Endothelial cell of umbilical vein (primary cell): Measurements from ENCODE around the gene CRACR2B. TPM values are rescaled to one million over a fixed set of nuclear protein-coding genes. Genes with fewer than 3 reads are reported as not detected.

Experiments used
- BruUV-seq: library from RNA; stranded (reverse); fragments of 400-500 nt; replicated peaks from 2 replicates; lab custom pipeline; 2021; lab: Mats Ljungman, UMichigan
- CTCF ChIA-PET: fragments of 300-600, 350-600 bp; sonication (Branson Sonifier 250); formaldehyde crosslinking; loops from one replicate; lab custom pipeline; 2021; ENCODE audit warnings: antibody characterized with exemption, inconsistent platforms; lab: Charles Lee
- POLR2A ChIA-PET: fragments of 300-600, 350-600 bp; sonication (Branson Sonifier 250); formaldehyde crosslinking; loops from one replicate; lab custom pipeline; 2021; ENCODE audit warnings: antibody characterized with exemption, inconsistent platforms; lab: Charles Lee
- DNase-seq: peaks from one replicate; pipeline ENCODE4 v3.0.0-alpha.2; 2011; ENCODE audit warnings: low read depth, low spot score
- FAIRE-seq: peaks from 2 replicates; lab custom pipeline; 2011; peaks lifted over from hg19 to GRCh38; lab: Jason Lieb, UNC
- H2AFZ ChIP-seq: 2 replicates; pipeline ENCODE4 v1.6.0; 2012; ENCODE audit warnings: low read depth, low read length, control low read depth, inconsistent platforms
- H3K27ac ChIP-seq: 2 replicates; pipeline ENCODE4 v1.5.1; 2011; ENCODE audit warnings: low read depth, mild to moderate bottlenecking, control low read depth, low read length, moderate library complexity; ENCODE audit not compliant: insufficient read depth
- H3K27me3 ChIP-seq, 2 experiments: 2 replicates each; pipeline versions ENCODE4 v1.6.0 to v1.6.1; 2011; ENCODE audit warnings: low read length in 2 of 2, mixed read lengths in 1 of 2; ENCODE audit not compliant: control insufficient read depth in 2 of 2, insufficient read depth in 2 of 2
- H3K36me3 ChIP-seq, 2 experiments: 2 replicates in 1 of 2; 3 replicates in 1 of 2; pipeline ENCODE4 v1.5.1; 2011; ENCODE audit warnings: low read length in 2 of 2, mild to moderate bottlenecking in 1 of 2, moderate library complexity in 1 of 2; ENCODE audit not compliant: control insufficient read depth in 2 of 2, insufficient read depth in 2 of 2; ENCODE audit errors: extremely low read depth in 1 of 2
- H3K4me1 ChIP-seq: 3 replicates; pipeline ENCODE4 v1.5.1; 2011; ENCODE audit warnings: mild to moderate bottlenecking, low read length; ENCODE audit not compliant: control insufficient read depth, insufficient read depth; ENCODE audit errors: extremely low read depth
- H3K4me2 ChIP-seq: 2 replicates; pipeline ENCODE4 v1.6.1; 2011; ENCODE audit warnings: low read length, control low read depth, mixed read lengths; ENCODE audit not compliant: insufficient read depth
- H3K4me3 ChIP-seq, 3 experiments: fragments of 200-600 bp in 1 of 3; sonication (generic), shearing (Covaris generic) in 1 of 3; replicated peaks in 1 of 3; 2 replicates each; pipeline ENCODE4 v1.5.1; 2011 to 2016; ENCODE audit warnings: control low read depth in 3 of 3, low read length in 3 of 3, mild to moderate bottlenecking in 2 of 3, inconsistent platforms in 1 of 3, low read depth in 1 of 3, moderate library complexity in 1 of 3; ENCODE audit not compliant: insufficient read depth in 1 of 3
- H3K79me2 ChIP-seq: 2 replicates; pipeline ENCODE4 v1.6.0; 2012; ENCODE audit warnings: low read length, inconsistent platforms; ENCODE audit not compliant: control insufficient read depth, insufficient read depth
- H3K9ac ChIP-seq: replicated peaks from 2 replicates; pipeline ENCODE3; 2011; ENCODE audit warnings: low read length, control low read depth; ENCODE audit not compliant: insufficient read depth; ENCODE audit errors: extremely low read depth
- H3K9me1 ChIP-seq: replicated peaks from 3 replicates; pipeline ENCODE4 v1.6.0; 2011; ENCODE audit warnings: mild to moderate bottlenecking, low read length; ENCODE audit not compliant: control insufficient read depth, insufficient read depth; ENCODE audit errors: extremely low read depth
- H3K9me3 ChIP-seq: replicated peaks from 2 replicates; pipeline ENCODE4 v1.5.1; 2012; ENCODE audit warnings: low read length, inconsistent platforms; ENCODE audit not compliant: control insufficient read depth, insufficient read depth
- H4K20me1 ChIP-seq: replicated peaks from 2 replicates; pipeline ENCODE3; 2011; ENCODE audit warnings: mild to moderate bottlenecking, low read length; ENCODE audit not compliant: control insufficient read depth, insufficient read depth; ENCODE audit errors: extremely low read depth
- CTCF ChIP-seq, 2 donors: IDR thresholded peaks; 1 replicate in 1 of 2; 2 replicates in 1 of 2; pipeline ENCODE4 v1.5.1; 2011; ENCODE audit warnings: low read length in 2 of 2, mild to moderate bottlenecking in 2 of 2, moderate library complexity in 2 of 2, control low read depth in 1 of 2, inconsistent platforms in 1 of 2, low read depth in 1 of 2; ENCODE audit not compliant: insufficient read depth in 1 of 2; ENCODE audit errors: extremely low read depth in 1 of 2
- EZH2 ChIP-seq: IDR thresholded peaks from 2 replicates; pipeline ENCODE4 v1.6.1; 2012; ENCODE audit warnings: borderline replicate concordance, low read depth, mild to moderate bottlenecking, moderate library complexity, low read length, inconsistent platforms; ENCODE audit not compliant: severe bottlenecking
- FOS ChIP-seq: IDR thresholded peaks from 2 replicates; pipeline ENCODE4 v1.6.1; 2011; ENCODE audit warnings: mild to moderate bottlenecking, low read length, moderate library complexity, borderline replicate concordance; ENCODE audit not compliant: insufficient read depth
- GATA2 ChIP-seq: IDR thresholded peaks from 2 replicates; pipeline ENCODE4 v1.7.0; 2011; ENCODE audit warnings: low read depth, mild to moderate bottlenecking, moderate library complexity, mixed read lengths, low read length; ENCODE audit not compliant: insufficient read length, insufficient read depth
- JUN ChIP-seq: IDR thresholded peaks from 2 replicates; pipeline ENCODE4 v1.6.1; 2011; ENCODE audit warnings: borderline replicate concordance, low read depth; ENCODE audit not compliant: insufficient read length, insufficient read depth
- MAX ChIP-seq: IDR thresholded peaks from 2 replicates; pipeline ENCODE4 v1.6.1; 2011; ENCODE audit not compliant: insufficient read depth, insufficient read length
- MYC ChIP-seq: IDR thresholded peaks from one replicate; pipeline ENCODE4 v1.6.1; 2011; ENCODE audit warnings: mild to moderate bottlenecking, low read depth, low read length
- POLR2A ChIP-seq: IDR thresholded peaks from 2 replicates; pipeline ENCODE4 v1.6.1; 2012; ENCODE audit warnings: low read depth, mild to moderate bottlenecking, control low read depth, low read length
- POLR2AphosphoS5 ChIP-seq: IDR thresholded peaks from 2 replicates; pipeline ENCODE4 v1.6.1; 2012; ENCODE audit warnings: low read depth, mild to moderate bottlenecking, control low read depth, low read length, moderate library complexity; ENCODE audit not compliant: insufficient read depth
- dilution Hi-C: fragments of 300-500 bp; cut with MboI; formaldehyde crosslinking; loops from one replicate; pipeline ENCODE4 v1.15.0; 2019; ENCODE audit warnings: low sequenced_read_pairs; ENCODE audit not compliant: extremely low pct_ligation_motif_present
- intact Hi-C: fragments of 100-400 bp; cut with micrococcal nuclease; formaldehyde crosslinking; loops from one replicate; pipeline ENCODE4 v1.10.0; 2022
- polyA plus RNA-seq, 4 experiments: library from polyadenylated mRNA; depleted of rRNA in 3 of 4; stranded (reverse) in 3 of 4; unstranded in 1 of 4; fragments of >200 nt; gene quantifications; 2 replicates each; pipeline versions ENCODE4 v1.2.1 to v1.2.3, GENCODE V29; 2011 to 2012; ENCODE audit warnings: missing spikeins in 1 of 4
- total RNA-seq: library from RNA; stranded (reverse); gene quantifications from 2 replicates; pipeline ENCODE4 v1.2.3, GENCODE V29; 2021

Gene CRACR2B
- total and polyA plus RNA-seq, 2 donors (not counting 3 experiments of a cell fraction or from before 2014, with no cell fraction given), result 8.4 to 9.3 TPM

- Histone ChIP-seq H3K9ac (no peak overlapping the region), H3K9me1 (no peaks in the 10 kb centered on the region), H2AFZ (no peak overlapping the region), H3K4me1 (peaks cover 14% of the 10 kb centered on the region), H4K20me1 (no peaks in the 10 kb centered on the region), H3K4me2 (no peak overlapping the region), H3K27me3 (no peaks in the 10 kb centered on the region), H3K27ac (no peak overlapping the region), H3K9me3 (no peaks in the 10 kb centered on the region), H3K4me3 (no peak overlapping the region), H3K79me2 (peaks cover 11% of the 10 kb centered on the region), H3K36me3 (no peaks in the 10 kb centered on the region)
- dilution Hi-C loops (no loop called here), intact Hi-C loops (no loop called here)
- DNase-seq, result no peak
- no peak for TF ChIP-seq POLR2AphosphoS5
- TF ChIP-seq FOS, result no peak
- no peak for TF ChIP-seq CTCF (IDR thresholded peaks at IDR 0.05; ENCODE audit: extremely low read depth in 1 of 2, insufficient read depth in 1 of 2, low read depth in 1 of 2, low read length in 2 of 2)
- TF ChIP-seq POLR2A, result no peak
- no peak for TF ChIP-seq JUN
- no peak for TF ChIP-seq MAX
- TF ChIP-seq MYC, result no peak
- no peak for TF ChIP-seq EZH2
- no peak for TF ChIP-seq GATA2
- FAIRE-seq, result no peak
- CTCF ChIA-PET, result no interaction called here
- POLR2A ChIA-PET, result no interaction called here
- no TSS peak for BruUV-seq
These were observed 34.8 kb upstream of the CRACR2B start for GRCh38 chr11:792873-793272.
